GM12801 (cell line): ENCODE measurements around the gene ACOXL.

Experiments
- CTCF ChIP-seq: IDR thresholded peaks from one replicate; pipeline ENCODE4 v1.5.1; 2011; ENCODE audit warnings: control low read depth; ENCODE audit not compliant: insufficient read length; ENCODE audit errors: extremely low read depth

ACOXL gene

DNA sequence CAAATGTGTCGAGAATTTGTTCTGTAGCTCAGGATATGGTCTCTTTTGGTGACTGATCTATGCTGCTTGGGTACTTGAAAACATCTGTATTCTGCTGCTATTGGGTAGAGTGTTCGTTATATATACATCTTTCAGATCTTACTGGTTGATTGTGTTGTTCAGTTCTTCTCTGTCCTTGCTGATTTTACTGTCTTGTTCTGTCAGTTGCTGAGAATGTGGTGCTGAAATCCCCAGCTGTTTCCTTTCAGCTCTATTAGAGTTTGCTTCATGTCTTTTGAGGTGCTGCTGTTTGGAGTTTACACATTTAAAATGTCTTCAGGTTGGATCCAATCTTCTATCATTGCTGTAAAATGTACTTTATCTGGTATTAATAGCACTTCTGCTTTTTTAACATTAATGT lies 401.2 kb downstream of the ACOXL start:
- TF ChIP-seq CTCF = no peak

- TF ChIP-seq CTCF = no peak
Observed at GRCh38 chr2:111134055-111134454, 401.7 kb downstream of the ACOXL start.

DNA sequence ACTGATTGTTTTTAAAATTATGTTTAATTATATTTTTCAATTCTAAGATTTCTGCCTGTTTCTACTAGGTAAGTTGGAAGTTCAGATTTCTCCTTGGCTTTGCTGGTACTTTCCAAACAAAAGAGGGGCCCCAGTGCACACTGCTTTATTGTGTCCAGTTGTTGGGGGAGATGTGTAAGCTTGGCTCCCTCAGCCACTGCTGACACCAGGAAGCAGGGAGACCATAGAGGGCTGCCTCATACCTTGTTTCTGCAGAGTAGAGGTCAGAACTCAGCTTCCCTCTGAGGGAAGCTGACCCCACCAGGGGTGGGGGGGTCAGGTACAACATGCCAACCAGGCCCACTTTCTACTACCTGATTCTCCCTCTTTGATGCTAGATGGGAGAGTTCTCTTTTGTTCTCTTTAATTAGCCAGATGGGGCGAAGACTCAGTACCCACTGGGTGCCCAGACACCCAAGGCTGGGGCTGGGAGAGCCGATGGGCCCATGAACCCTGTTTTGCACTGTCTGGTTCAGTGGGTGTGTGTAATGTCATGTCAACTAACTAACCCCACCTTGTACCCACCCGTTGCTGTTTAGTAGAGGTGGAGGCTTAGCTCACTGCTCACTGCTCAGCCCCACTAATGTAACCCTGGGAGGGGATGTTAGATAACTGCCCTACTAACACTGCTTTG lies 403.0 kb downstream of the ACOXL start:
- no peak for TF ChIP-seq CTCF

- no peak for TF ChIP-seq CTCF
Observed at GRCh38 chr2:111135910-111136297, 403.5 kb downstream of the ACOXL start.

- TF ChIP-seq CTCF = no peak
Observed at GRCh38 chr2:111138839-111139238, 406.5 kb downstream of the ACOXL start.

DNA sequence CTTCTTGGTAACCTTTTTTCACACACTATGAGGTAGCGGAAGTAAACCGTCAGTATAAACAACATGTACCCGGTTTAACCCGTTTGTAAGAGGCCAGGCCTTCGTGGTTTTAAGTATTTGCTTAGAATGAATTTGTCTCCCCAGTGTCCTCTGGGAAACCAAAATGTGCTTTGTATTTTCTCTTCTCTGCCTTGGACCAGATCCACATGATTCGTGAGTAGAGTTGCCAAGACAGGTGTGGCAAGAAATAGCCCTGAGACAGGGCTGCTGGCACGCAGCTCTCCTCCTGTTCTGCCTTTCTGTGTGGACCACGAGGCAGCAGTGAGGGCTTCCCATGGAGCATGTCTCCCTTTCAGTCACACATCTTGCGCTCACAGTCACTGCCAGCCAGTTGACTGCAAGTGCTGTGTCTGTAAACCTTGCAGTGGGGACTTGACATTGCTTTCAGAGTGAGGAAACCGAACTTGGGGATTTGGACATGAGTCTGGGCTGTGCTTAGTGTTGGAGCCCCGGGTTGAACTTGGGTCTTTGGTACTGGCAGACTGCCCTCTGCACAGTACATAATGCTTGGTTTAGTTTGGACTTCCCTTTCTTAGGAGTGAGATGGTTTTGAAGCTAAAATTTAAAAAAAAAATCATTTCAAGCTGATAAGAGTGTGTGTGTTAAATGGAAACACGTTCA lies 407.4 kb downstream of the ACOXL start:
- no peak for TF ChIP-seq CTCF

- TF ChIP-seq CTCF = no peak
Observed at GRCh38 chr2:111140815-111141214, 408.4 kb downstream of the ACOXL start.
